Stimulated activated effector memory CD8-positive, alpha-beta T cell treated with anti-CD3 and anti-CD28 coated beads, Interleukin-12 subunit alpha, Interleukin-12 subunit beta, amount 100 ng/mL, for 72 hours (primary cell): ENCODE results near the gene CNTNAP2.

ENCODE experiments used
- ATAC-seq: fragments of 150-1000 bp; cut with Tn5 transposase; 2 replicates; pipeline ENCODE4 v1.10.0; 2021
- DNase-seq, 2 donors: peaks; one replicate each; pipeline ENCODE4 v3.0.0; 2021 to 2022; ENCODE audit warnings: low spot score in 2 of 2
- H3K27ac Mint-ChIP-seq: one replicate; pipeline ENCODE4 v1.8.0; 2022; ENCODE audit warnings: mild to moderate bottlenecking, mixed read lengths
- H3K36me3 Mint-ChIP-seq: one replicate; pipeline ENCODE4 v1.8.0; 2022; ENCODE audit warnings: mild to moderate bottlenecking, mixed read lengths
- H3K4me1 Mint-ChIP-seq: one replicate; pipeline ENCODE4 v1.8.0; 2022; ENCODE audit warnings: mixed read lengths
- H3K4me3 Mint-ChIP-seq: one replicate; pipeline ENCODE4 v1.8.0; 2022; ENCODE audit warnings: mild to moderate bottlenecking, mixed read lengths
- H3K9me3 Mint-ChIP-seq: one replicate; pipeline ENCODE4 v1.8.0; 2022; ENCODE audit warnings: mixed read lengths

The CNTNAP2 gene

GRCh38 chr7:148201992-148202391 is 2085.4 kb downstream of the CNTNAP2 start:
- H3K4me3 Mint-ChIP-seq: no peak overlapping the region
- no peak overlapping the region for H3K27ac Mint-ChIP-seq
- no peaks in the 10 kb centered on the region for H3K36me3 Mint-ChIP-seq
- ATAC-seq: no peak
- DNase-seq: no peak
- H3K9me3 Mint-ChIP-seq: peaks cover 2% of the 10 kb centered on the region
- no peaks in the 10 kb centered on the region for H3K4me1 Mint-ChIP-seq

GRCh38 chr7:148204639-148205304 is 2088.2 kb downstream of the CNTNAP2 start:
- no peaks in the 10 kb centered on the region for H3K4me1 Mint-ChIP-seq
- no peaks in the 10 kb centered on the region for H3K36me3 Mint-ChIP-seq
- H3K27ac Mint-ChIP-seq: no peak overlapping the region
- peaks cover 5% of the 10 kb centered on the region for H3K9me3 Mint-ChIP-seq
- no peak for ATAC-seq
- no peak for DNase-seq
- no peak overlapping the region for H3K4me3 Mint-ChIP-seq

GRCh38 chr7:148209643-148210190 is 2093.1 kb downstream of the CNTNAP2 start:
- no peaks in the 10 kb centered on the region for H3K4me1 Mint-ChIP-seq
- no peaks in the 10 kb centered on the region for H3K36me3 Mint-ChIP-seq
- no peak for ATAC-seq
- no peak for DNase-seq
- H3K27ac Mint-ChIP-seq: no peak overlapping the region
- peaks cover 5% of the 10 kb centered on the region for H3K9me3 Mint-ChIP-seq
- H3K4me3 Mint-ChIP-seq: no peak overlapping the region

- no peaks in the 10 kb centered on the region for H3K4me1 Mint-ChIP-seq
- DNase-seq (no peak), ATAC-seq (no peak)
- no peak overlapping the region for H3K4me3 Mint-ChIP-seq
- no peak overlapping the region for H3K27ac Mint-ChIP-seq
- H3K9me3 Mint-ChIP-seq: peaks cover 5% of the 10 kb centered on the region
- no peaks in the 10 kb centered on the region for H3K36me3 Mint-ChIP-seq
These were observed 2094.3 kb downstream of the CNTNAP2 start for GRCh38 chr7:148210804-148211325.

GRCh38 chr7:148211740-148212151 is 2095.1 kb downstream of the CNTNAP2 start:
- no peak for DNase-seq
- no peaks in the 10 kb centered on the region for H3K36me3 Mint-ChIP-seq
- no peak overlapping the region for H3K27ac Mint-ChIP-seq

GRCh38 chr7:148212731-148213130 is 2096.1 kb downstream of the CNTNAP2 start:
- H3K4me1 Mint-ChIP-seq: no peaks in the 10 kb centered on the region
- ATAC-seq (peak; percentile 29), DNase-seq (no peak)
- H3K9me3 Mint-ChIP-seq: no peaks in the 10 kb centered on the region
- no peak overlapping the region for H3K4me3 Mint-ChIP-seq
- no peaks in the 10 kb centered on the region for H3K36me3 Mint-ChIP-seq
- H3K27ac Mint-ChIP-seq: no peak overlapping the region

More at GRCh38 chr7:148211740-148212151, 2095.1 kb downstream of the CNTNAP2 start:
- peaks cover 5% of the 10 kb centered on the region for H3K9me3 Mint-ChIP-seq
- ATAC-seq: no peak
- H3K4me1 Mint-ChIP-seq: no peaks in the 10 kb centered on the region
- H3K4me3 Mint-ChIP-seq: no peak overlapping the region

- Mint-ChIP-seq H3K36me3 (no peaks in the 10 kb centered on the region), H3K4me1 (no peaks in the 10 kb centered on the region), H3K27ac (no peak overlapping the region), H3K4me3 (no peak overlapping the region), H3K9me3 (no peaks in the 10 kb centered on the region)
- DNase-seq: no peak
- peak; percentile 14 for ATAC-seq
These were observed 2097.5 kb downstream of the CNTNAP2 start for GRCh38 chr7:148214101-148214500.

GRCh38 chr7:148218603-148219002 is 2102.0 kb downstream of the CNTNAP2 start:
- Mint-ChIP-seq H3K27ac (no peak overlapping the region), H3K36me3 (no peaks in the 10 kb centered on the region), H3K4me3 (no peak overlapping the region), H3K4me1 (no peaks in the 10 kb centered on the region), H3K9me3 (no peaks in the 10 kb centered on the region)
- DNase-seq (no peak), ATAC-seq (no peak)

- H3K4me1 Mint-ChIP-seq: no peaks in the 10 kb centered on the region
- ATAC-seq: no peak
- H3K4me3 Mint-ChIP-seq: no peak overlapping the region
- H3K36me3 Mint-ChIP-seq: no peaks in the 10 kb centered on the region
- no peak for DNase-seq
- H3K27ac Mint-ChIP-seq: no peak overlapping the region
- H3K9me3 Mint-ChIP-seq: peaks cover 5% of the 10 kb centered on the region
These were observed 2106.1 kb downstream of the CNTNAP2 start for GRCh38 chr7:148222721-148223120.

GRCh38 chr7:148223160-148223559 is 2106.6 kb downstream of the CNTNAP2 start:
- Mint-ChIP-seq H3K4me3 (no peak overlapping the region), H3K27ac (no peak overlapping the region), H3K9me3 (peaks cover 5% of the 10 kb centered on the region), H3K36me3 (no peaks in the 10 kb centered on the region), H3K4me1 (no peaks in the 10 kb centered on the region)
- DNase-seq: no peak
- no peak for ATAC-seq

- ATAC-seq: no peak
- no peaks in the 10 kb centered on the region for H3K36me3 Mint-ChIP-seq
- no peaks in the 10 kb centered on the region for H3K4me1 Mint-ChIP-seq
These were observed 2107.1 kb downstream of the CNTNAP2 start for GRCh38 chr7:148223738-148224137.

GRCh38 chr7:148230296-148230695 is 2113.7 kb downstream of the CNTNAP2 start:
- DNase-seq (no peak), ATAC-seq (no peak)
- H3K4me1 Mint-ChIP-seq: no peaks in the 10 kb centered on the region
- H3K36me3 Mint-ChIP-seq: no peaks in the 10 kb centered on the region
- H3K4me3 Mint-ChIP-seq: no peak overlapping the region
- no peak overlapping the region for H3K27ac Mint-ChIP-seq
- no peaks in the 10 kb centered on the region for H3K9me3 Mint-ChIP-seq

More at GRCh38 chr7:148223738-148224137, 2107.1 kb downstream of the CNTNAP2 start:
- no peak for DNase-seq
- Mint-ChIP-seq H3K27ac (no peak overlapping the region), H3K9me3 (peaks cover 5% of the 10 kb centered on the region), H3K4me3 (no peak overlapping the region)

- Mint-ChIP-seq H3K36me3 (no peaks in the 10 kb centered on the region), H3K4me3 (no peak overlapping the region), H3K9me3 (no peaks in the 10 kb centered on the region), H3K4me1 (no peaks in the 10 kb centered on the region), H3K27ac (no peak overlapping the region)
- ATAC-seq (no peak), DNase-seq (no peak)
These were observed 2114.3 kb downstream of the CNTNAP2 start for GRCh38 chr7:148230883-148231282.

GRCh38 chr7:148232784-148233183 is 2116.2 kb downstream of the CNTNAP2 start:
- Mint-ChIP-seq H3K27ac (no peak overlapping the region), H3K4me3 (no peak overlapping the region), H3K4me1 (no peaks in the 10 kb centered on the region), H3K36me3 (no peaks in the 10 kb centered on the region), H3K9me3 (no peaks in the 10 kb centered on the region)
- DNase-seq (no peak), ATAC-seq (no peak)

- Mint-ChIP-seq H3K27ac (no peak overlapping the region), H3K4me1 (no peaks in the 10 kb centered on the region), H3K4me3 (no peak overlapping the region)
These were observed 2118.1 kb downstream of the CNTNAP2 start for GRCh38 chr7:148234715-148235114.

GRCh38 chr7:148238761-148239325 is 2122.2 kb downstream of the CNTNAP2 start:
- Mint-ChIP-seq H3K9me3 (no peaks in the 10 kb centered on the region), H3K36me3 (no peaks in the 10 kb centered on the region), H3K4me3 (no peak overlapping the region), H3K4me1 (no peaks in the 10 kb centered on the region), H3K27ac (no peak overlapping the region)
- DNase-seq (no peak), ATAC-seq (no peak)

More at GRCh38 chr7:148234715-148235114, 2118.1 kb downstream of the CNTNAP2 start:
- Mint-ChIP-seq H3K36me3 (no peaks in the 10 kb centered on the region), H3K9me3 (no peaks in the 10 kb centered on the region)
- DNase-seq: no peak
- ATAC-seq: no peak
